Glomerular visceral epithelial cell (primary cell): ENCODE measurements around the gene CDHR3.
"Not testable (repeated sequence)": the region's sequence is repeated elsewhere in the genome, so short reads cannot be mapped to it uniquely, and the experiment has no call there.

ENCODE experiments used
- DNase-seq: peaks from one replicate; pipeline ENCODE4 v3.0.0-alpha.2; 2016; ENCODE audit errors: extremely low spot score

The CDHR3 gene

GRCh38 chr7:105971845-105972244 lies 8.8 kb downstream of the CDHR3 start:
- no peak for DNase-seq

- DNase-seq = no peak
Measured at GRCh38 chr7:105972276-105972675, 9.2 kb downstream of the CDHR3 start.

GRCh38 chr7:105974471-105974870 lies 11.4 kb downstream of the CDHR3 start:
- no peak for DNase-seq

- no peak for DNase-seq
Measured at GRCh38 chr7:105975770-105976417, 12.8 kb downstream of the CDHR3 start.

GRCh38 chr7:105976868-105977267 lies 13.8 kb downstream of the CDHR3 start:
- no peak for DNase-seq

GRCh38 chr7:105978035-105978434 lies 15.0 kb downstream of the CDHR3 start:
- no peak for DNase-seq

GRCh38 chr7:105978974-105979373 lies 15.9 kb downstream of the CDHR3 start:
- DNase-seq = no peak

- no peak for DNase-seq
Measured at GRCh38 chr7:105979405-105979804, 16.3 kb downstream of the CDHR3 start.

- no peak for DNase-seq
Measured at GRCh38 chr7:105980645-105981396, 17.8 kb downstream of the CDHR3 start.

GRCh38 chr7:105982388-105982787 lies 19.3 kb downstream of the CDHR3 start:
- DNase-seq = no peak

- DNase-seq = not testable (repeated sequence)
Measured at GRCh38 chr7:105984808-105985207, 21.7 kb downstream of the CDHR3 start.

GRCh38 chr7:105985229-105985628 lies 22.2 kb downstream of the CDHR3 start:
- DNase-seq = no peak

GRCh38 chr7:105985672-105986215 lies 22.7 kb downstream of the CDHR3 start:
- no peak for DNase-seq

GRCh38 chr7:105987046-105987445 lies 24.0 kb downstream of the CDHR3 start:
- no peak for DNase-seq

GRCh38 chr7:105988276-105988675 lies 25.2 kb downstream of the CDHR3 start:
- DNase-seq = no peak

- no peak for DNase-seq
Measured at GRCh38 chr7:105989191-105989590, 26.1 kb downstream of the CDHR3 start.

- no peak for DNase-seq
Measured at GRCh38 chr7:105989686-105990085, 26.6 kb downstream of the CDHR3 start.

- DNase-seq = no peak
Measured at GRCh38 chr7:105990141-105990540, 27.1 kb downstream of the CDHR3 start.

- DNase-seq = no peak
Measured at GRCh38 chr7:105990727-105991453, 27.8 kb downstream of the CDHR3 start.

- DNase-seq = no peak
Measured at GRCh38 chr7:105992905-105993304, 29.8 kb downstream of the CDHR3 start.

- no peak for DNase-seq
Measured at GRCh38 chr7:105996860-105997737, 34.0 kb downstream of the CDHR3 start.

GRCh38 chr7:105999256-105999655 lies 36.2 kb downstream of the CDHR3 start:
- DNase-seq = no peak
